Measurements from ENCODE around the gene OR52D1. TPM values are rescaled to one million over a fixed set of nuclear protein-coding genes. Genes with fewer than 3 reads are reported as not detected.

OR52D1 gene
- total RNA-seq, 1 experiment from 2014 or later = not detected

DNA sequence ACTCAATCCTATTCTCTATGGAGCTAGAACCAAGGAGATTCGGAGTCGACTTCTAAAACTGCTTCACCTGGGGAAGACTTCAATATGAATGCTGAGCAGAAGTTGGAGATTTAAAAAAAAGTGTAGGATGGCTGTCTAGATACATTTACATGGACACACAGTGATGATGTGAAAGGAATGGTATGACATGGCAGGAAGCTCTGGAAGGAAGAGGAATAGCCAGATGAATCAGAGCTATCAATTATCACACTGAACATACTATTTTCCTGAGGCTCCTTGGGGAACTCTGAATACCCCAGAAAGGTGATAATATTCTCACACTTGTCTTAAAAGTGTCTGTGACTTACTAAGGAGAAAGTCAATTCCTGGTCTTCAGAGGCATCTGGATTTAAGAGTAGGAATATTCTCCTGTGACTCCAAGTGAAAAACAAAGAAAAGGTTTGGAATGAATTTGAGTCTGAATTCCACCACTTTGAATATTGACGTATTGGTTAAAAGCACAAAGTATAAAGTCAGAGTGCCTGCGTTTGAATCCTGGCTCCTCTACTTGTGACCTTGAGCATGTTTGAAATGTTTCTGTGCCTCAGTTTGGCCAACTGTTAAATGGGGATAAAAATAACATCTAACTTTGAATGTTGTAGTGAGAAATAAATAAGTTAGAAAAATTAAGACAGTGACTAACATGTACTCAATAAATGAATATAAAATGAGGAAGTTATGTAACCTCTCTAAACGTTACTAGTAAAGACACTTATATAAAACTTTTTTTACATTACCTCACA, 1.3 kb downstream of the OR52D1 start:
- H3K27me3 ChIP-seq (replicated peaks; ENCODE audit: control insufficient read depth, insufficient read depth, low read length) = no peaks in the 10 kb centered on the region; the same call in 1 of the 2 replicates
- intact Hi-C loops (cut with micrococcal nuclease; ENCODE audit: unreplicated experiment) = no loop called here
- H3K36me3 ChIP-seq (ENCODE audit: control insufficient read depth, insufficient read depth, low read length) = no peaks in the 10 kb centered on the region
- no peaks in the 10 kb centered on the region for H3K9me3 Mint-ChIP-seq (ENCODE audit: unreplicated experiment)
- H3K4me1 ChIP-seq = no peaks in the 10 kb centered on the region
- DNase-seq = no peak
- no peak overlapping the region for H3K4me3 Mint-ChIP-seq (ENCODE audit: unreplicated experiment)
- H3K27ac Mint-ChIP-seq (ENCODE audit: unreplicated experiment) = no peak overlapping the region
- CTCF ChIA-PET = no interaction called here
- TF ChIP-seq CTCF (IDR thresholded peaks at IDR 0.05; ENCODE audit: insufficient read depth in 1 of 2, low read depth in 1 of 2, low read length in 1 of 2, severe bottlenecking in 1 of 2, unreplicated experiment in 1 of 2) = no peak
- POLR2A ChIA-PET = no interaction called here
- BruUV-seq (replicated peaks) = no TSS peak
- H3K9me3 ChIP-seq = no peaks in the 10 kb centered on the region
- peaks cover 14% of the 10 kb centered on the region for H3K27me3 Mint-ChIP-seq (ENCODE audit: insufficient read depth, unreplicated experiment)
- no peak overlapping the region for H3K4me3 ChIP-seq (ENCODE audit: low read depth, low read length)
- no peaks in the 10 kb centered on the region for H3K4me1 Mint-ChIP-seq (ENCODE audit: low read depth, unreplicated experiment)
- H3K36me3 Mint-ChIP-seq (ENCODE audit: insufficient read depth, unreplicated experiment) = no peaks in the 10 kb centered on the region

- Mint-ChIP-seq H3K4me1 (ENCODE audit: low read depth, unreplicated experiment) (no peaks in the 10 kb centered on the region), H3K36me3 (ENCODE audit: insufficient read depth, unreplicated experiment) (no peaks in the 10 kb centered on the region), H3K9me3 (ENCODE audit: unreplicated experiment) (no peaks in the 10 kb centered on the region), H3K4me3 (ENCODE audit: unreplicated experiment) (no peak overlapping the region), H3K27ac (ENCODE audit: unreplicated experiment) (no peak overlapping the region), H3K27me3 (ENCODE audit: insufficient read depth, unreplicated experiment) (peaks cover 17% of the 10 kb centered on the region)
- BruUV-seq (replicated peaks) = no TSS peak
- Histone ChIP-seq H3K4me1 (no peaks in the 10 kb centered on the region), H3K27me3 (replicated peaks; ENCODE audit: control insufficient read depth, insufficient read depth, low read length) (no peaks in the 10 kb centered on the region), H3K36me3 (ENCODE audit: control insufficient read depth, insufficient read depth, low read length) (no peaks in the 10 kb centered on the region), H3K9me3 (no peaks in the 10 kb centered on the region), H3K4me3 (ENCODE audit: low read depth, low read length) (no peak overlapping the region)
- intact Hi-C loops (cut with micrococcal nuclease; ENCODE audit: unreplicated experiment) = no loop called here
- ChIA-PET CTCF (no interaction called here), POLR2A (no interaction called here)
- no peak for TF ChIP-seq CTCF (IDR thresholded peaks at IDR 0.05; ENCODE audit: insufficient read depth in 1 of 2, low read depth in 1 of 2, low read length in 1 of 2, severe bottlenecking in 1 of 2, unreplicated experiment in 1 of 2)
- no peak for DNase-seq
These were observed 11.2 kb downstream of the OR52D1 start for GRCh38 chr11:5499671-5500070.

DNA sequence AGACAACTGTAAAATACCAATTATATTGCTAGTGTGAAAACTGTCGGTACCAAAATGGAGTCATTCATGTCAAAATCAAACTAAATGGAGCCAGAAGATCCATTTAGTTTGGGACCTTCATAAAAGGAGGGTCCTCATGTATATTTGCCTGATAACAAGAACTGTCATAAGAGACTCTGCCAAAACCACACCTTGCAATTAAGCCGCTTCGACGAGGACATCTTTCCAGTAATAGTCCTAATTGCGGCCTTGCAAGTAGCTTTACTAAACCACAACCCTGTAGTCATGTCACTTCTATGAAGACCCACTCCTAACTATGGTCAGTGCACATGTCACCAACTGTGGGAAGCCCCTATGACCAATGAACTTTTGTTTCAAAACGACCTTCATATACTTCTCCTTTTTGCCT, 11.9 kb downstream of the OR52D1 start:
- Histone ChIP-seq H3K4me1 (no peaks in the 10 kb centered on the region), H3K36me3 (ENCODE audit: control insufficient read depth, insufficient read depth, low read length) (no peaks in the 10 kb centered on the region), H3K4me3 (ENCODE audit: low read depth, low read length) (no peak overlapping the region), H3K9me3 (no peaks in the 10 kb centered on the region), H3K27me3 (replicated peaks; ENCODE audit: control insufficient read depth, insufficient read depth, low read length) (no peaks in the 10 kb centered on the region)
- Mint-ChIP-seq H3K4me1 (ENCODE audit: low read depth, unreplicated experiment) (no peaks in the 10 kb centered on the region), H3K4me3 (ENCODE audit: unreplicated experiment) (no peak overlapping the region), H3K27ac (ENCODE audit: unreplicated experiment) (no peak overlapping the region), H3K36me3 (ENCODE audit: insufficient read depth, unreplicated experiment) (no peaks in the 10 kb centered on the region), H3K27me3 (ENCODE audit: insufficient read depth, unreplicated experiment) (peaks cover 15% of the 10 kb centered on the region), H3K9me3 (ENCODE audit: unreplicated experiment) (no peaks in the 10 kb centered on the region)
- no peak for DNase-seq
- no TSS peak for BruUV-seq (replicated peaks)
- ChIA-PET CTCF (no interaction called here), POLR2A (no interaction called here)
- TF ChIP-seq CTCF (IDR thresholded peaks at IDR 0.05; ENCODE audit: insufficient read depth in 1 of 2, low read depth in 1 of 2, low read length in 1 of 2, severe bottlenecking in 1 of 2, unreplicated experiment in 1 of 2) = no peak
- intact Hi-C loops (cut with micrococcal nuclease; ENCODE audit: unreplicated experiment) = no loop called here
